ENCODE measurements around the gene ARSB. TPM values are rescaled to one million over a fixed set of nuclear protein-coding genes. Genes with fewer than 3 reads are reported as not detected.

ARSB gene
- total and polyA plus RNA-seq, 10 of the 15 experiments (the other 5 are each of a cell fraction or from before 2014, with no cell fraction given) = 1.2 to 8.2 (median 6.1) TPM

DNA sequence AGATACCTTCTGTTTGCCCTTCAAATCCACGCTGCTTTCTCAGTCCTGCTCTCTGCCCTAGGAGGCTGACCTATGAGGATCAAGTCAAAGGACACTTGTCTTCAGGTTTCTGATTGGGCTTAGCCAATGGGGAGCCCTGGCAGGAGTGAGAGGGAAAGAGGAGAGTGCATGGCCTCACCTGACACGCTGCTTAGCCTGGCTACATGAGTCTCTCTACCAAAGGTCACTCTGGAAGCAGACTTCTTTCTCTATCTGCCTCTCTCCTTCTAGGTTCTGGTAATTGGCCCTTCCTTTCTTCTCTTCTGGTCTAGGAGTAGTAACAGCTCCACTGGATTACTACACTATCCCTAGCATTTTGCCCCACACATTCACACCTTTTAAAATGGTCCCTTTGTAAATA is 13.1 kb downstream of the ARSB start:
- H3K27ac ChIP-seq (ENCODE audit: control insufficient read depth, insufficient read depth) = no peak overlapping the region
- POLR2A ChIA-PET = interaction anchor here (1.2 to 1.6 kb wide), 2 partner anchors 9 to 10 kb away, joined by 4 to 5 read pairs; no protein-coding TSS in a partner anchor
- BruUV-seq (replicated peaks) = no TSS peak

More for the DNA sequence above, 13.1 kb downstream of the ARSB start:
- 0 out of 4 replicates have a peak, but pooled peaks cover 0 to 3% of the 10 kb centered on the region in 2 experiments for H3K36me3 ChIP-seq (ENCODE audit: control insufficient read depth in 2 of 2, insufficient read depth in 2 of 2, low read length in 1 of 2)
- no peaks in the 10 kb centered on the region for H3K9me3 ChIP-seq (replicated peaks; ENCODE audit: control insufficient read depth, insufficient read depth, low read length)
- H2AFZ ChIP-seq (ENCODE audit: control insufficient read depth, low read depth, low read length) = no peak overlapping the region
- SMC1A ChIA-PET (ENCODE audit: uncharacterized antibody, unreplicated experiment) = interaction anchor here (0.6 to 4.0 kb wide), 6 partner anchors 10 to 570 kb away, joined by 3 to 16 read pairs (median 4); no protein-coding TSS in a partner anchor
- TF ChIP-seq SIX5 (IDR thresholded peaks at IDR 0.05; ENCODE audit: low read depth, low read length, severe bottlenecking) (no peak), SMAD1 (IDR thresholded peaks at IDR 0.05; ENCODE audit: low read depth, partially characterized antibody) (no peak), KDM1A (IDR thresholded peaks at IDR 0.05; ENCODE audit: borderline replicate concordance) (no peak), DPF2 (IDR thresholded peaks at IDR 0.05) (no peak), SMARCA5 (IDR thresholded peaks at IDR 0.05) (no peak), NR2C2 (IDR thresholded peaks at IDR 0.05; ENCODE audit: borderline replicate concordance, control insufficient read depth, insufficient read length, low read depth) (no peak), ZNF274 (IDR thresholded peaks at IDR 0.05; ENCODE audit: insufficient read depth, insufficient read length) (no peak), BMI1 (IDR thresholded peaks at IDR 0.05; ENCODE audit: borderline replicate concordance) (no peak), NR2F1 (conservative IDR thresholded peaks at IDR 0.05) (no peak), TARDBP (IDR thresholded peaks at IDR 0.05; ENCODE audit: borderline replicate concordance) (no peak), MEF2A (IDR thresholded peaks at IDR 0.05; ENCODE audit: insufficient read depth, low read depth, low read length) (no peak)
- TF ChIP-seq, protein P1, sequence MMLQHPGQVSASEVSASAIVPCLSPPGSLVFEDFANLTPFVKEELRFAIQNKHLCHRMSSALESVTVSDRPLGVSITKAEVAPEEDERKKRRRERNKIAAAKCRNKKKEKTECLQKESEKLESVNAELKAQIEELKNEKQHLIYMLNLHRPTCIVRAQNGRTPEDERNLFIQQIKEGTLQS (IDR thresholded peaks at IDR 0.05; ENCODE audit: borderline replicate concordance, extremely low read depth, low read depth, low read length) = no peak
- TF ChIP-seq, protein P2, sequence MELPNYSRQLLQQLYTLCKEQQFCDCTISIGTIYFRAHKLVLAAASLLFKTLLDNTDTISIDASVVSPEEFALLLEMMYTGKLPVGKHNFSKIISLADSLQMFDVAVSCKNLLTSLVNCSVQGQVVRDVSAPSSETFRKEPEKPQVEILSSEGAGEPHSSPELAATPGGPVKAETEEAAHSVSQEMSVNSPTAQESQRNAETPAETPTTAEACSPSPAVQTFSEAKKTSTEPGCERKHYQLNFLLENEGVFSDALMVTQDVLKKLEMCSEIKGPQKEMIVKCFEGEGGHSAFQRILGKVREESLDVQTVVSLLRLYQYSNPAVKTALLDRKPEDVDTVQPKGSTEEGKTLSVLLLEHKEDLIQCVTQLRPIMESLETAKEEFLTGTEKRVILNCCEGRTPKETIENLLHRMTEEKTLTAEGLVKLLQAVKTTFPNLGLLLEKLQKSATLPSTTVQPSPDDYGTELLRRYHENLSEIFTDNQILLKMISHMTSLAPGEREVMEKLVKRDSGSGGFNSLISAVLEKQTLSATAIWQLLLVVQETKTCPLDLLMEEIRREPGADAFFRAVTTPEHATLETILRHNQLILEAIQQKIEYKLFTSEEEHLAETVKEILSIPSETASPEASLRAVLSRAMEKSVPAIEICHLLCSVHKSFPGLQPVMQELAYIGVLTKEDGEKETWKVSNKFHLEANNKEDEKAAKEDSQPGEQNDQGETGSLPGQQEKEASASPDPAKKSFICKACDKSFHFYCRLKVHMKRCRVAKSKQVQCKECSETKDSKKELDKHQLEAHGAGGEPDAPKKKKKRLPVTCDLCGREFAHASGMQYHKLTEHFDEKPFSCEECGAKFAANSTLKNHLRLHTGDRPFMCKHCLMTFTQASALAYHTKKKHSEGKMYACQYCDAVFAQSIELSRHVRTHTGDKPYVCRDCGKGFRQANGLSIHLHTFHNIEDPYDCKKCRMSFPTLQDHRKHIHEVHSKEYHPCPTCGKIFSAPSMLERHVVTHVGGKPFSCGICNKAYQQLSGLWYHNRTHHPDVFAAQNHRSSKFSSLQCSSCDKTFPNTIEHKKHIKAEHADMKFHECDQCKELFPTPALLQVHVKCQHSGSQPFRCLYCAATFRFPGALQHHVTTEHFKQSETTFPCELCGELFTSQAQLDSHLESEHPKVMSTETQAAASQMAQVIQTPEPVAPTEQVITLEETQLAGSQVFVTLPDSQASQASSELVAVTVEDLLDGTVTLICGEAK (IDR thresholded peaks at IDR 0.05; ENCODE audit: borderline replicate concordance) = no peak
- TF ChIP-seq, protein P3, sequence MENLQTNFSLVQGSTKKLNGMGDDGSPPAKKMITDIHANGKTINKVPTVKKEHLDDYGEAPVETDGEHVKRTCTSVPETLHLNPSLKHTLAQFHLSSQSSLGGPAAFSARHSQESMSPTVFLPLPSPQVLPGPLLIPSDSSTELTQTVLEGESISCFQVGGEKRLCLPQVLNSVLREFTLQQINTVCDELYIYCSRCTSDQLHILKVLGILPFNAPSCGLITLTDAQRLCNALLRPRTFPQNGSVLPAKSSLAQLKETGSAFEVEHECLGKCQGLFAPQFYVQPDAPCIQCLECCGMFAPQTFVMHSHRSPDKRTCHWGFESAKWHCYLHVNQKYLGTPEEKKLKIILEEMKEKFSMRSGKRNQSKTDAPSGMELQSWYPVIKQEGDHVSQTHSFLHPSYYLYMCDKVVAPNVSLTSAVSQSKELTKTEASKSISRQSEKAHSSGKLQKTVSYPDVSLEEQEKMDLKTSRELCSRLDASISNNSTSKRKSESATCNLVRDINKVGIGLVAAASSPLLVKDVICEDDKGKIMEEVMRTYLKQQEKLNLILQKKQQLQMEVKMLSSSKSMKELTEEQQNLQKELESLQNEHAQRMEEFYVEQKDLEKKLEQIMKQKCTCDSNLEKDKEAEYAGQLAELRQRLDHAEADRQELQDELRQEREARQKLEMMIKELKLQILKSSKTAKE (IDR thresholded peaks at IDR 0.05; ENCODE audit: low read depth, poor library complexity, severe bottlenecking) = no peak
- in situ Hi-C loops (cut with MboI) (no loop called here), intact Hi-C loops (cut with micrococcal nuclease; ENCODE audit: unreplicated experiment) (loop anchor here (10.0 kb wide), 1 partner anchor 327 kb away; the partner anchor contains the start of gene LHFPL2)
- ATAC-seq (no peak), DNase-seq (ENCODE audit: low read depth, low spot score) (no peak), FAIRE-seq (no peak)
- CTCF ChIA-PET = interaction anchor here (0.6 to 5.4 kb wide), 2 partner anchors 9 to 72 kb away, joined by 3 to 27 read pairs; no protein-coding TSS in a partner anchor
- no peaks in the 10 kb centered on the region for H3K79me2 ChIP-seq (ENCODE audit: control insufficient read depth, insufficient read depth, low read length)
- H3K4me2 ChIP-seq (ENCODE audit: control insufficient read depth, insufficient read depth) = no peak overlapping the region
- RAD21 ChIA-PET (ENCODE audit: unreplicated experiment) = interaction anchor here (1.7 to 3.0 kb wide), 2 partner anchors 72 to 161 kb away, joined by 5 to 7 read pairs; no protein-coding TSS in a partner anchor
- H3K4me3 ChIP-seq = no peak overlapping the region
- 70% methylated on average over 2 of the region's 2 CpGs for WGBS (ENCODE audit: insufficient coverage, insufficient replicate concordance, low lambda C conversion rate, missing lambda C conversion rate)
- H3K4me1 ChIP-seq (ENCODE audit: control insufficient read depth, insufficient read depth, low read length) = no peaks in the 10 kb centered on the region
- H3K9ac ChIP-seq (ENCODE audit: control insufficient read depth, insufficient read depth, low read length) = no peak overlapping the region
- no peaks in the 10 kb centered on the region for H4K20me1 ChIP-seq (ENCODE audit: control insufficient read depth, insufficient read depth)
- H3K27me3 ChIP-seq (replicated peaks in 1 of 2; ENCODE audit: control insufficient read depth in 2 of 2, insufficient read depth in 2 of 2, low read length in 1 of 2) = no peaks in the 10 kb centered on the region

All from GM12878 (cell line).